ENCODE data around the gene ASGR1.

The ASGR1 gene

DNA sequence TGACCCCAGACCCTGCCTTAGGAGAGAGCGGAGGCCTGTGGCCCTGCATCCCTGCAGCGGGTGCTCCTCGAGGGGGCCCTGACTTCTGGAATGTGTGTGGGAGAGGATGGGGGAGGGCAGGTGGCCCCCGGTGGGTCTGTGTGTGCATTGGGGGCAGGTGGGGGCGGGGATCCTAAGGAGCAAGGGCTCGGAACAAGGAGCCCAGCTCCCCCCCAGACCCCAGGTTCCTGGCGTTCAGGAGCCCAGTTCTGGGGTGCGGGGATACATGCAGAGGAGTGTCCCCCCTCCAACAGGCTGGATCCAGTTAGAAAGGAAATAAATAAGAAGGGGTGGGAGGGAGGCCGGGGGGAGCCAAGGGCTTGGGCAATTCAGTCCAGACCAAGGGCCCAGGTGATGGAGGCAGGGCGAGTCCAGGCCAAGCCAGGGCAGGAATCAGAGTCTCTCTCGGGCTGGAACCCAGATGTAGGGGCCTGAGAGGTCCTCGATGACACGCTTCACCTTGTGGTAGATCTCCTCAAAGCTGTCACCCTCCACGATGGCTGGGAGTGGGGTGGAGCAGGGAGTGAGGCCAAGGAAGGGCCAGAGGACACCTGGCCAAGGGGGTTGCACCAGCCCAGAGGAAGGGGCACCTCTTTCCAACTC lies 11.2 kb upstream of the ASGR1 start:
- Histone ChIP-seq H3K4me1 (ENCODE audit: control insufficient read depth, insufficient read depth, low read length) (no peaks in the 10 kb centered on the region), H3K9me3 (ENCODE audit: control insufficient read depth, insufficient read depth, low read depth, low read length) (no peaks in the 10 kb centered on the region), H3K27ac (ENCODE audit: extremely low read depth, low read depth, low read length) (no peak overlapping the region), H3K4me3 (ENCODE audit: low read depth, low read length) (no peak overlapping the region), H3K36me3 (ENCODE audit: control insufficient read depth in 2 of 2, insufficient read depth in 1 of 2, low read length in 2 of 2) (peaks cover 0 to 39% of the 10 kb centered on the region in 2 experiments; a peak in 2 of 3 replicates)
- ChIA-PET CTCF (interaction anchor here (0.5 to 1.0 kb wide), 2 partner anchors 12 to 33 kb away, joined by 3 read pairs; no protein-coding TSS in a partner anchor), POLR2A (interaction anchor here (0.6 to 1.4 kb wide), 4 partner anchors 123 to 232 kb away, joined by 3 to 4 read pairs (median 3); partner anchors contain the start of gene TMEM256)
- no peak for TF ChIP-seq ZNF596 (tag by site-specific recombination; IDR thresholded peaks at IDR 0.05)
- no peak for TF ChIP-seq ZNF768 (tag by site-specific recombination; IDR thresholded peaks at IDR 0.05)
- TF ChIP-seq SALL2 (tag by site-specific recombination; IDR thresholded peaks at IDR 0.05; ENCODE audit: borderline replicate concordance), result no peak
- no peak for TF ChIP-seq ZBTB20 (tag by site-specific recombination; IDR thresholded peaks at IDR 0.05)
- TF ChIP-seq GFI1B (tag by site-specific recombination; IDR thresholded peaks at IDR 0.05), result no peak
- TF ChIP-seq, protein P1, sequence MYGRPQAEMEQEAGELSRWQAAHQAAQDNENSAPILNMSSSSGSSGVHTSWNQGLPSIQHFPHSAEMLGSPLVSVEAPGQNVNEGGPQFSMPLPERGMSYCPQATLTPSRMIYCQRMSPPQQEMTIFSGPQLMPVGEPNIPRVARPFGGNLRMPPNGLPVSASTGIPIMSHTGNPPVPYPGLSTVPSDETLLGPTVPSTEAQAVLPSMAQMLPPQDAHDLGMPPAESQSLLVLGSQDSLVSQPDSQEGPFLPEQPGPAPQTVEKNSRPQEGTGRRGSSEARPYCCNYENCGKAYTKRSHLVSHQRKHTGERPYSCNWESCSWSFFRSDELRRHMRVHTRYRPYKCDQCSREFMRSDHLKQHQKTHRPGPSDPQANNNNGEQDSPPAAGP (tag by site-specific recombination; IDR thresholded peaks at IDR 0.05), result no peak
- TF ChIP-seq ZNF664 (tag by site-specific recombination; IDR thresholded peaks at IDR 0.05), result no peak
- TF ChIP-seq YY1 (tag by site-specific recombination; IDR thresholded peaks at IDR 0.05), result no peak
- TF ChIP-seq ZBTB1 (tag by site-specific recombination; IDR thresholded peaks at IDR 0.05), result no peak
- TF ChIP-seq ZNF707 (tag by site-specific recombination; IDR thresholded peaks at IDR 0.05), result no peak

DNA sequence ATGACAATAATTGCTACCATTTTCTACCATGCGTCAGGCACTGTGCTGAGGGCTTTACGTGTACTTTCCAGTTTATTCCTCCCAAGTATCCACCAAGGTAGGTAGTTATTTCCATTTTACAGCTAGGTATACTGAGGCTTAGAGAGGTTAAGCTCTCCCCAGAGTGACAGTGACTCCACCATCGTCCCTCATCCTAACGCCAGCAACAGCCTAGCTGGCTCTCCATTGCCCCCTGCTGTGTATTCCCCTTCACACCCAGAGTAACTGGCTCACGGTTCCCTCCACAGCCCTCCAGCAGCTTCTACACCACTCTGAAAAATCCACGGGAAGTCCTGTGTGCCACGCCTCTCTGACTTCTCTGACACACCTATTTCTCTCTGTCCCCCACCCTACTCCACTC lies 7.1 kb upstream of the ASGR1 start:
- CTCF ChIA-PET, result interaction anchor here (0.9 to 1.8 kb wide), 2 partner anchors 9 to 13 kb away, joined by 4 to 10 read pairs; no protein-coding TSS in a partner anchor
- Histone ChIP-seq H3K4me1 (ENCODE audit: control insufficient read depth, insufficient read depth, low read length) (no peaks in the 10 kb centered on the region; the same call in 1 of the 2 replicates), H3K36me3 (ENCODE audit: control insufficient read depth in 2 of 2, insufficient read depth in 1 of 2, low read length in 2 of 2) (peaks cover 0 to 9% of the 10 kb centered on the region in 2 experiments; a peak in 2 of 3 replicates), H3K9me3 (ENCODE audit: control insufficient read depth, insufficient read depth, low read depth, low read length) (no peaks in the 10 kb centered on the region), H3K27ac (ENCODE audit: extremely low read depth, low read depth, low read length) (no peak overlapping the region), H3K4me3 (ENCODE audit: low read depth, low read length) (no peak overlapping the region)
- POLR2A ChIA-PET, result no interaction called here
- TF ChIP-seq ZNF585B (tag by site-specific recombination; IDR thresholded peaks at IDR 0.05) (no peak), ZNF530 (tag by site-specific recombination; IDR thresholded peaks at IDR 0.05; ENCODE audit: low read depth) (no peak), KLF1 (tag by site-specific recombination; IDR thresholded peaks at IDR 0.05) (peak; percentile 53; the same call in 1 of the 2 replicates), WT1 (tag by site-specific recombination; IDR thresholded peaks at IDR 0.05) (no peak), KLF9 (tag by site-specific recombination; IDR thresholded peaks at IDR 0.05; ENCODE audit: low read depth) (peak; percentile 22; the same call in 1 of the 2 replicates), ZNF549 (tag by site-specific recombination; IDR thresholded peaks at IDR 0.05) (no peak)
- TF ChIP-seq, protein P2, sequence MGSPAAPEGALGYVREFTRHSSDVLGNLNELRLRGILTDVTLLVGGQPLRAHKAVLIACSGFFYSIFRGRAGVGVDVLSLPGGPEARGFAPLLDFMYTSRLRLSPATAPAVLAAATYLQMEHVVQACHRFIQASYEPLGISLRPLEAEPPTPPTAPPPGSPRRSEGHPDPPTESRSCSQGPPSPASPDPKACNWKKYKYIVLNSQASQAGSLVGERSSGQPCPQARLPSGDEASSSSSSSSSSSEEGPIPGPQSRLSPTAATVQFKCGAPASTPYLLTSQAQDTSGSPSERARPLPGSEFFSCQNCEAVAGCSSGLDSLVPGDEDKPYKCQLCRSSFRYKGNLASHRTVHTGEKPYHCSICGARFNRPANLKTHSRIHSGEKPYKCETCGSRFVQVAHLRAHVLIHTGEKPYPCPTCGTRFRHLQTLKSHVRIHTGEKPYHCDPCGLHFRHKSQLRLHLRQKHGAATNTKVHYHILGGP (tag by site-specific recombination; IDR thresholded peaks at IDR 0.05), result no peak
- TF ChIP-seq, protein P3, sequence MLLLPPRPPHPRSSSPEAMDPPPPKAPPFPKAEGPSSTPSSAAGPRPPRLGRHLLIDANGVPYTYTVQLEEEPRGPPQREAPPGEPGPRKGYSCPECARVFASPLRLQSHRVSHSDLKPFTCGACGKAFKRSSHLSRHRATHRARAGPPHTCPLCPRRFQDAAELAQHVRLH (tag by site-specific recombination; IDR thresholded peaks at IDR 0.05), result 0 out of 2 replicates have a peak, but pooled peaks have one; percentile 50
- TF ChIP-seq, protein P1 (tag by site-specific recombination; IDR thresholded peaks at IDR 0.05), result no peak
- TF ChIP-seq, protein P4, sequence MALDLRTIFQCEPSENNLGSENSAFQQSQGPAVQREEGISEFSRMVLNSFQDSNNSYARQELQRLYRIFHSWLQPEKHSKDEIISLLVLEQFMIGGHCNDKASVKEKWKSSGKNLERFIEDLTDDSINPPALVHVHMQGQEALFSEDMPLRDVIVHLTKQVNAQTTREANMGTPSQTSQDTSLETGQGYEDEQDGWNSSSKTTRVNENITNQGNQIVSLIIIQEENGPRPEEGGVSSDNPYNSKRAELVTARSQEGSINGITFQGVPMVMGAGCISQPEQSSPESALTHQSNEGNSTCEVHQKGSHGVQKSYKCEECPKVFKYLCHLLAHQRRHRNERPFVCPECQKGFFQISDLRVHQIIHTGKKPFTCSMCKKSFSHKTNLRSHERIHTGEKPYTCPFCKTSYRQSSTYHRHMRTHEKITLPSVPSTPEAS (tag by site-specific recombination; IDR thresholded peaks at IDR 0.05), result no peak
- TF ChIP-seq, protein P5, sequence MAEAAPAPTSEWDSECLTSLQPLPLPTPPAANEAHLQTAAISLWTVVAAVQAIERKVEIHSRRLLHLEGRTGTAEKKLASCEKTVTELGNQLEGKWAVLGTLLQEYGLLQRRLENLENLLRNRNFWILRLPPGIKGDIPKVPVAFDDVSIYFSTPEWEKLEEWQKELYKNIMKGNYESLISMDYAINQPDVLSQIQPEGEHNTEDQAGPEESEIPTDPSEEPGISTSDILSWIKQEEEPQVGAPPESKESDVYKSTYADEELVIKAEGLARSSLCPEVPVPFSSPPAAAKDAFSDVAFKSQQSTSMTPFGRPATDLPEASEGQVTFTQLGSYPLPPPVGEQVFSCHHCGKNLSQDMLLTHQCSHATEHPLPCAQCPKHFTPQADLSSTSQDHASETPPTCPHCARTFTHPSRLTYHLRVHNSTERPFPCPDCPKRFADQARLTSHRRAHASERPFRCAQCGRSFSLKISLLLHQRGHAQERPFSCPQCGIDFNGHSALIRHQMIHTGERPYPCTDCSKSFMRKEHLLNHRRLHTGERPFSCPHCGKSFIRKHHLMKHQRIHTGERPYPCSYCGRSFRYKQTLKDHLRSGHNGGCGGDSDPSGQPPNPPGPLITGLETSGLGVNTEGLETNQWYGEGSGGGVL (tag by site-specific recombination; IDR thresholded peaks at IDR 0.05), result no peak

All from HEK293 (cell line).